ENCODE measurements around the gene OPRD1.
A peak's percentile ranks its signal among the peaks of the same experiment; 100 is the strongest.

Gene OPRD1

GRCh38 chr1:28914228-28915030, 102.5 kb downstream of the OPRD1 start, which contains the start of gene EPB41:
Gene EPB41 (plus strand): TSS chr1:28914569. CDS start chr1:28987438, 72,869 bp downstream.
- DNase-seq, result peak; percentile 96

- DNase-seq, result peak; percentile 49
Observed at GRCh38 chr1:28915031-28915895, 103.3 kb downstream of the OPRD1 start.

- DNase-seq, result no peak
Observed at GRCh38 chr1:28917757-28918118, 105.8 kb downstream of the OPRD1 start.

Measured in EL (cell line).